Body of pancreas (tissue), 4 donors: Measurements from ENCODE around the gene S100A14. TPM values are rescaled to one million over a fixed set of nuclear protein-coding genes. Genes with fewer than 3 reads are reported as not detected.
"Not testable (repeated sequence)": the region's sequence is repeated elsewhere in the genome, so short reads cannot be mapped to it uniquely, and the experiment has no call there.

ENCODE experiments used
- ATAC-seq: fragments of 150-250 bp; one replicate; pipeline ENCODE4 v1.9.1; 2016
- DNase-seq, 4 donors: peaks; one replicate each; pipeline ENCODE4 v3.0.0-alpha.2; 2019
- H3K27ac ChIP-seq, 4 donors: fragments of 200-600 bp; sonication (generic); 1 replicate in 3 of 4; 2 replicates in 1 of 4; pipeline versions ENCODE4 v1.5.1 to v1.6.1; 2016 to 2019; ENCODE audit warnings: mild to moderate bottlenecking in 1 of 4, mixed read lengths in 1 of 4, moderate library complexity in 1 of 4
- H3K27me3 ChIP-seq, 2 donors: fragments of 200-600 bp; sonication (generic); one replicate each; pipeline ENCODE4 v1.6.0; 2016; ENCODE audit warnings: mild to moderate bottlenecking in 1 of 2
- H3K36me3 ChIP-seq, 2 donors: fragments of 200-600 bp; sonication (generic); replicated peaks in 1 of 2; 2 replicates each; pipeline ENCODE4 v1.5.1; 2016; ENCODE audit warnings: low read depth in 2 of 2; ENCODE audit not compliant: insufficient read depth in 1 of 2
- H3K4me1 ChIP-seq: fragments of 200-600 bp; sonication (generic); one replicate; pipeline ENCODE4 v1.6.0; 2016
- H3K4me3 ChIP-seq, 2 donors: fragments of 200-600 bp; sonication (generic); 1 replicate in 1 of 2; 2 replicates in 1 of 2; pipeline ENCODE4 v1.5.1; 2016 to 2019
- H3K9me3 ChIP-seq, 3 donors: fragments of 200-600 bp; sonication (generic); 1 replicate in 2 of 3; 2 replicates in 1 of 3; pipeline ENCODE4 v1.5.1; 2016
- POLR2A ChIP-seq, 3 donors: fragments of 450-650 bp; IDR thresholded peaks; one replicate each; pipeline ENCODE4 v1.6.1; 2016; ENCODE audit warnings: antibody characterized with exemption in 3 of 3, mild to moderate bottlenecking in 2 of 3
- WGBS, 2 donors: methylation state at CpG; one replicate each; pipeline ENCODE4 v1.1.5; 2017; 5-methylcytosine and 5-hydroxymethylcytosine counted together
- intact Hi-C: fragments of 100-400 bp; cut with DNase I; formaldehyde crosslinking; loops from one replicate; pipeline ENCODE4 v1.15.1; 2023
- total RNA-seq, 2 donors: library from RNA; depleted of rRNA; stranded (reverse); fragments of >200 nt; gene quantifications; one replicate each; pipeline ENCODE4 v1.1.0, GENCODE V29; 2016
- TF ChIP-seq, protein P1 (sequence below), 7 experiments: fragments of 450-650 bp in 4 of 7; fragments of 200-600 bp in 3 of 7; sonication (generic) in 3 of 7; IDR thresholded peaks; one replicate each; pipeline ENCODE4 v1.5.1; 2016 to 2019; ENCODE audit warnings: antibody characterized with exemption in 7 of 7

S100A14 gene
- total RNA-seq, 2 donors from 2014 or later, result 12.2 to 30.4 TPM

DNA sequence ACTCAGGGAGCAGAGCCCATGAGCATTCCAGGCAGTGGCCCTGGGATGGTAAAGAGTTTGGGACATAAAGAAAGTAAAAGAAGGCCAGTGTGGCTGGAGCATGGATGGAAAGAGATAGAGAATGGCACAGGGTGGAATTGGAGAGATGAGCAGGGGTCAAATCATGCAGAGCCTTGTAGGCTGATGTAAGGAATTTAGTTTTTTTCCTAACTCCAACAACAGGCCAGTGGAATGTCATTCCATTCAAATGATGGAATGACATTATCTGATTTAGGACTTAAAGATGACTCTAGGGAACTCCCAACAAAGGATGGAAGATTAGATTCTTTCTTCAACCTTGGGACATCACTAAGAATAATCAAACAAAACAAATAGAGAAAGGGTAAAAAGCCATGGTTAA is 37.6 kb downstream of the S100A14 start:
- TF ChIP-seq POLR2A (IDR thresholded peaks at IDR 0.05), result no peak
- TF ChIP-seq, protein P1, sequence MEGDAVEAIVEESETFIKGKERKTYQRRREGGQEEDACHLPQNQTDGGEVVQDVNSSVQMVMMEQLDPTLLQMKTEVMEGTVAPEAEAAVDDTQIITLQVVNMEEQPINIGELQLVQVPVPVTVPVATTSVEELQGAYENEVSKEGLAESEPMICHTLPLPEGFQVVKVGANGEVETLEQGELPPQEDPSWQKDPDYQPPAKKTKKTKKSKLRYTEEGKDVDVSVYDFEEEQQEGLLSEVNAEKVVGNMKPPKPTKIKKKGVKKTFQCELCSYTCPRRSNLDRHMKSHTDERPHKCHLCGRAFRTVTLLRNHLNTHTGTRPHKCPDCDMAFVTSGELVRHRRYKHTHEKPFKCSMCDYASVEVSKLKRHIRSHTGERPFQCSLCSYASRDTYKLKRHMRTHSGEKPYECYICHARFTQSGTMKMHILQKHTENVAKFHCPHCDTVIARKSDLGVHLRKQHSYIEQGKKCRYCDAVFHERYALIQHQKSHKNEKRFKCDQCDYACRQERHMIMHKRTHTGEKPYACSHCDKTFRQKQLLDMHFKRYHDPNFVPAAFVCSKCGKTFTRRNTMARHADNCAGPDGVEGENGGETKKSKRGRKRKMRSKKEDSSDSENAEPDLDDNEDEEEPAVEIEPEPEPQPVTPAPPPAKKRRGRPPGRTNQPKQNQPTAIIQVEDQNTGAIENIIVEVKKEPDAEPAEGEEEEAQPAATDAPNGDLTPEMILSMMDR (IDR thresholded peaks at IDR 0.05), result no peak
- DNase-seq (no peak), ATAC-seq (no peak)
- no peaks in the 10 kb centered on the region for H3K27me3 ChIP-seq
- H3K27ac ChIP-seq, result no peak overlapping the region
- H3K9me3 ChIP-seq, result no peaks in the 10 kb centered on the region
- no peaks in the 10 kb centered on the region for H3K36me3 ChIP-seq
- intact Hi-C loops, result loop anchor here (5.0 kb wide), 1 partner anchor 34 kb away; the partner anchor contains the start of gene S100A16
- H3K4me1 ChIP-seq, result no peaks in the 10 kb centered on the region
- H3K4me3 ChIP-seq, result no peak overlapping the region

GRCh38 chr1:153577624-153578051 is 38.5 kb downstream of the S100A14 start:
- Histone ChIP-seq H3K36me3 (no peaks in the 10 kb centered on the region), H3K9me3 (no peaks in the 10 kb centered on the region), H3K27me3 (no peaks in the 10 kb centered on the region), H3K27ac (no peak overlapping the region), H3K4me1 (peaks cover 2% of the 10 kb centered on the region), H3K4me3 (no peak overlapping the region)
- DNase-seq (no peak), ATAC-seq (no peak)
- TF ChIP-seq, protein P1 (IDR thresholded peaks at IDR 0.05), result no peak
- TF ChIP-seq POLR2A (IDR thresholded peaks at IDR 0.05), result no peak
- WGBS, 2 donors, result 58 to 61% methylated on average over 9 of the region's 9 CpGs
- intact Hi-C loops, result loop anchor here (5.0 kb wide), 1 partner anchor 35 kb away; the partner anchor contains the start of gene S100A16

- TF ChIP-seq, protein P1 (IDR thresholded peaks at IDR 0.05), result no peak
- TF ChIP-seq POLR2A (IDR thresholded peaks at IDR 0.05), result no peak
- ATAC-seq (no peak), DNase-seq (no peak)
- intact Hi-C loops, result loop anchor here (5.0 kb wide), 1 partner anchor 35 kb away; the partner anchor contains the start of gene S100A16
- Histone ChIP-seq H3K36me3 (no peaks in the 10 kb centered on the region), H3K4me3 (no peak overlapping the region), H3K27me3 (no peaks in the 10 kb centered on the region), H3K27ac (no peak overlapping the region), H3K9me3 (no peaks in the 10 kb centered on the region), H3K4me1 (peaks cover 7% of the 10 kb centered on the region)
- 66 to 69% methylated on average over 4 of the region's 4 CpGs for WGBS, 2 donors
Observed at GRCh38 chr1:153577138-153577537, 39.0 kb downstream of the S100A14 start.

DNA sequence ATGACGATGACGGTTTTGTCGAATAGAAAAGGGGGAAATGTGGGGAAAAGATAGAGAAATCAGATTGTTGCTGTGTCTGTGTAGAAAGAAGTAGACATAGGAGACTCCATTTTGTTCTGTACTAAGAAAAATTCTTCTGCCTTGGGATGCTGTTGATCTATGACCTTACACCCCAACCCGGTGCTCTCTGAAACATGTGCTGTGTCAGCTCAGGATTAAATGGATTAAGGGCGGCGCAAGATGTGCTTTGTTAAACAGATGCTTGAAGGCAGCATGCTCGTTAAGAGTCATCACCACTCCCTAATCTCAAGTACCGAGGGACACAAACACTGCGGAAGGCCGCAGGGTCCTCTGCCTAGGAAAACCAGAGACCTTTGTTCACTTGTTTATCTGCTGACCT is 40.6 kb downstream of the S100A14 start:
- DNase-seq, H3K27ac ChIP-seq, H3K9me3 ChIP-seq, H3K4me3 ChIP-seq, H3K4me1 ChIP-seq, ATAC-seq, H3K27me3 ChIP-seq, H3K36me3 ChIP-seq: not testable (repeated sequence)
- 82 to 95% methylated on average over 10 of the region's 10 CpGs for WGBS, 2 donors
- intact Hi-C loops, result loop anchor here (5.0 kb wide), 1 partner anchor 37 kb away; the partner anchor contains the start of gene S100A16

DNA sequence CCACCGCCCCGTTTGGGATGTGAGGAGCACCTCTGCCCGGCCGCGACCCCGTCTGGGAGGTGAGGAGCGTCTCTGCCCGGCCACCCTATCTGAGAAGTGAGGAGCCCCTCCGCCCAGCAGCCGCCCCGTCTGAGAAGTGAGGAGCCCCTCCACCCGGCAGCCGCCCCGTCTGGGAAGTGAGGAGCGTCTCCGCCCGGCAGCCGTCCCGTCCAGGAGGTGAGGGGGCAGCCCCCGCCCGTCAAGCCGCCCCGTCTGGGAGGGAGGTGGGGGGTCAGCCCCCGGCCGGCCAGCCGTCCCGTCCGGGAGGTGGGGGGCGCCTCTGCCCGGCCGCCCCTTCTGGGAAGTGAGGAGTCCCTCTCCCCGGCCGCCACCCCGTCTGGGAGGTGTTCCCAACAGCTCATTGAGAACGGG is 41.0 kb downstream of the S100A14 start:
- not testable (repeated sequence) for H3K36me3 ChIP-seq, H3K27me3 ChIP-seq, H3K9me3 ChIP-seq, ATAC-seq, H3K4me3 ChIP-seq, DNase-seq, H3K4me1 ChIP-seq, H3K27ac ChIP-seq
- intact Hi-C loops, result loop anchor here (5.0 kb wide), 1 partner anchor 37 kb away; the partner anchor contains the start of gene S100A16
- WGBS, 2 donors, result 97 to 100% methylated on average over 2 to 4 of the region's 35 CpGs

DNA sequence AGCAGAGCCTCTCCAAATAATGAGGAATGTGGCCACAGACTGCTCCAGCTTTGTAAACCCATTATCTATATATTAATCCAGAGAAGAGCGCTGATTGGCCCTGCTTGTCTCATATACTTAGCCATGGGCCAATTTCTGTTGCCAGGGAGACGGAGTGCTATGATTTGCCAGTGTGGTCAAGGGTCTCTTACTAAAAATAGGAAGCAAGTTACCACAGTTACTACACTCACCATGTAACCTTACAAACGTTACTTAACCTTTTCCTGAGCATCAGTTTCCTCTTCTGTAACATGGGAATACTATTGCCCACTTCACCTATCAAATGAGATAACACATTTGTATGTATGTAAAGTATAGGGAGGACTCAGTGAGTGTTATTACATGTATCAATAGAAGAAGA is 42.8 kb downstream of the S100A14 start:
- ATAC-seq (no peak), DNase-seq (no peak)
- WGBS, 2 donors, result 71 to 79% methylated on average over 3 of the region's 3 CpGs
- intact Hi-C loops, result loop anchor here (5.0 kb wide), 1 partner anchor 66 kb away; no protein-coding TSS in a partner anchor
- H3K36me3 ChIP-seq, result no peaks in the 10 kb centered on the region
- no peak for TF ChIP-seq POLR2A (IDR thresholded peaks at IDR 0.05)
- TF ChIP-seq, protein P1 (IDR thresholded peaks at IDR 0.05), result no peak
- peak overlapping the region in 2 of 4 donors; percentile 38 to 64 for H3K27ac ChIP-seq
- H3K9me3 ChIP-seq, result no peaks in the 10 kb centered on the region
- H3K27me3 ChIP-seq, result no peaks in the 10 kb centered on the region
- no peak overlapping the region for H3K4me3 ChIP-seq
- peaks cover 13% of the 10 kb centered on the region for H3K4me1 ChIP-seq
